HPDE6-E6E7 (cell line): ENCODE results near the gene INAFM2.

Source experiments
- DNase-seq: peaks from one replicate; pipeline ENCODE4 v3.0.0; 2011; ENCODE audit warnings: missing footprints; ENCODE audit errors: extremely low spot score

INAFM2 gene

DNA sequence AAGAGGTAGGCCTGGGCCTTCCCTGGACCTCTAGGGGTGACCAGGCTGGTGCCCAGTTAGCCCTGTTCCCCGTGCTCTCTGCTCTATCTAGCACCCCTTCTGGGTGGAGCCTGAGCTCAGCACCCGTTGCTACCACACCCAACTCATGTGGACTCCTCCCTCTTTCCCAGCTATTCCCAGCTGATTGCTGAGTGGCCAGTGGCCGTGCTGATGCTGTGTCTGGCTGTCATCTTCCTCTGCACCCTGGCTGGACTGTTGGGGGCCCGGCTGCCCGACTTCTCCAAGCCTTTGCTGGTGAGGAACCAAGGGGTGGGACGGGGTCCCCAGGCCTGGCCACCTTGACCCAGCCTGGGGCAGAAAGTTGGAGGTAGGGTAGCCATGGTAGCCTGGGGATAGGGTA, 40.8 kb downstream of the INAFM2 start:
- no peak for DNase-seq

DNA sequence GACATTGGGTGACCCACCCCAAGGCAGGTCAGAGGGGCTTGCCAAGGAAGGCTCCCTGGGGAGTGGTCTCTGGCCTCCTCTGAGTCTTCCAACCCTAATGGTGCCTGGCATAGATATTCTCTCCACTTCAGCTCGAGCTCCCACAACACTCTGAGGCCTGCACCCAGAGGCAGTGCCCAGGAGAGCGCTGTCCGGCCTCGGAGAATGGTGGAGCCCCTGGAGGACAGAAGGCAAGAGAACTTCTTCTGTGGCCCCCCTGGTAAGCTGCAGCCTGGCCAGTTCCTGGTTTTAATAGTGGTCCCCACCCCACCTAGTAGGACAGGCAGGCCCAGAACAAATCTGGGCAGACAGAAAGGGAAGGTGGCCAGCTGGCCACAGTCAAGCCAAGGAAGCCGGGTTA, 41.5 kb downstream of the INAFM2 start:
- no peak for DNase-seq

DNA sequence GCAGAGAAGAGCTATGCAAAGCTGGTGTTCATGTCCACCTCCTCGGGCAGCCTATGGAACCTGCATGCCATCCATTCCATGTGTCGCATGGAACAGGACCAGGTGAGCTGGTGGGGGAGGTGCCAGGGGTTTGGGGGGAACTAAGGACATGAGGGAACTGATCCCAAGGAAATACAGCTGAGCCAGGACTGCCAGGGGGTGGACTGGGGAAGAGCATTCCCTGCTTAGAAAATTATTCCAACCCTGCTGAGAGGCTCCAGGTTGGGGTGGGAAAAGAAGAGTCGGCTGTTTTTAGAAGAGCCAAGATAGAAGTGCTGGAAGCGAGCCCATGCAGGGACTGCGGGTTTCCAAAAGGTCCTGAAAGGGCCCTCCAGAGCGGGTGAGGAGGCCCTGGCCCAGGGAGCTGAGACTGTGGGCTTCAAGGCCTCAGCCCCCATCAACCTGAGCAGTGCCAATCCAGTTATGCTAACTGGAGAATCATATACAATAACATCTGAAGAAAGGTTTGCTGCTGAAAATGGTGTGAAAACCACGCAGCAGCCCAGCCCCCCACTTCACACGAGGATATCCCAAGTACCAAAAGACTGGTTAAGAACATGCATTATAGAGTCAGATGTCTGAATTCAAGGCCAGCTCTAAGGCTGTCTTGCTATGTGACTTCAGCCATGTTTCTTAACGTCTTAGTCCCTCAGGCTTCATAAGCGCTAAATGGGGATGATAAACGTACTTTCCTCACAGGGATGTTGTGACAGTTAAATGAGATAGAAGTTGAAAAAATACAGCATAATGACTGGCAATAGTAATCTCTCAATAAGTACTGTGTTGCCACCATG, 42.3 kb downstream of the INAFM2 start:
- DNase-seq: no peak

DNA sequence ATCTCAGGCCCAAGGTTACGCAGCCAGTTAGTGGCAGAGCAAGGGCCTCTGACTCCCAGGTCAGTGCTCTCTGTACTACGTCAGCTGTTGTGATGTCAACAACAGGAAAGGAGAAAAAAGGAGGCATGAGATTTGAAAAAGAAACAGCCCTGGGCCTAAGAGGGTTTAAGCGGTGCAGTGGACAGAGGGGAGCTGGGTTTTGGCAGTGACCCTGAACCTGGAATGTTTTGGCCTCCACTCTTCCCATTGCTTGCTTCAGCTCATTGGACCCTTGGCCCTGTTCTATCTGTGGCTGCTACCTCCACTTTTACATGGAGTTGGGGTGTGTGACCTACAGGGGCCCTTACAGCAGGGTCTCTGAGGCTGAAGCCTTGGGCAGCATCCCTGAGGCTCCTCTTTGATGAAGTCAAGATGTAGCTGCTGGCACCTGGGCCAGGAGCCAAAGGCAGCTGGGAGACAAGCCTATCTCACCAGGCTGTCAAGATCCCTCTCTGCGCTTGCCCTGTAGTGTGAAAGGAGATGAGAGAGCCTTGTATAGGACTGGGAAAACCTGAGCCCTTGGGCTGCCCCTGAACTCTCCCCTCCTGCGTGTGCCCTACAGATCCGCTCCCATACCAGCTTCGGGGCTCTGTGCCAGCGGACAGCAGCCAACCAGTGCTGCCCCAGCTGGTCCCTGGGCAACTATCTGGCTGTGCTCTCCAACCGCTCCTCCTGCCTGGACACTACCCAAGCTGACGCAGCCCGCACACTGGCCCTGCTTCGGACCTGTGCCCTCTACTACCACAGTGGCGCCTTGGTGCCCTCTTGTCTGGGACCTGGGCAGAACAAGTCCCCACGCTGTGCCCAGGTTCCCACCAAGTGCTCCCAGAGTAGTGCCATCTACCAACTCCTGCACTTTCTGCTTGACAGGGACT, 43.2 kb downstream of the INAFM2 start:
- no peak for DNase-seq

DNA sequence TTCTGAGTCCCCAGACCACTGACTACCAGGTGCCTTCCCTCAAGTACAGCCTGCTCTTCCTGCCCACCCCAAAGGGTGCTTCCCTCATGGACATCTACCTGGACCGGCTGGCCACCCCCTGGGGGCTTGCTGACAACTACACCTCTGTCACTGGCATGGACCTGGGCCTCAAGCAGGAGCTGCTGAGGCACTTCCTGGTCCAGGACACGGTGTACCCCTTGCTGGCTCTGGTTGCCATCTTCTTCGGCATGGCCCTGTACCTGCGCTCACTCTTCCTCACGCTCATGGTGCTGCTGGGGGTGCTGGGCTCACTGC, 43.8 kb downstream of the INAFM2 start:
- DNase-seq: no peak

DNA sequence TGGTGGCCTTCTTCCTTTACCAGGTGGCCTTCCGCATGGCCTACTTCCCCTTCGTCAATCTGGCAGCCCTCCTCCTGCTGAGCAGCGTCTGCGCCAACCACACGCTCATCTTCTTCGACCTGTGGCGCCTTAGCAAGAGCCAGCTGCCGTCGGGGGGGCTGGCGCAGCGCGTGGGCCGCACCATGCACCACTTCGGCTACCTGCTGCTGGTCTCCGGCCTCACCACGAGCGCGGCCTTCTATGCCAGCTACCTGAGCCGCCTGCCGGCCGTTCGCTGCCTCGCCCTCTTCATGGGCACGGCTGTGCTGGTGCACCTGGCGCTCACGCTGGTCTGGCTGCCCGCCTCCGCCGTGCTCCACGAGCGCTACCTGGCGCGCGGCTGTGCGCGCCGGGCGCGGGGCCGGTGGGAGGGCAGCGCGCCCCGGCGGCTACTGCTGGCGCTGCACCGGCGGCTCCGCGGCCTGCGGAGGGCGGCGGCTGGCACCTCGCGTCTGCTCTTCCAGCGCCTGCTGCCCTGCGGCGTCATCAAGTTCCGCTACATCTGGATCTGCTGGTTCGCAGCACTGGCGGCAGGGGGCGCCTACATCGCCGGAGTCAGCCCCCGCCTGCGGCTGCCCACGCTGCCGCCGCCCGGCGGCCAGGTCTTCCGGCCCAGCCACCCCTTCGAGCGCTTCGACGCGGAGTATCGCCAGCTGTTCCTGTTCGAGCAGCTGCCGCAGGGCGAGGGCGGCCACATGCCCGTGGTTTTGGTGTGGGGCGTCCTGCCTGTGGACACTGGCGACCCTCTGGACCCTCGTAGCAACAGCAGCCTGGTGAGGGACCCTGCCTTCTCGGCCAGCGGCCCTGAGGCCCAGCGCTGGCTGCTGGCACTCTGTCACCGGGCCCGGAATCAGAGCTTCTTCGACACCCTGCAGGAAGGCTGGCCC, 44.5 kb downstream of the INAFM2 start:
- DNase-seq: peak; percentile 83

DNA sequence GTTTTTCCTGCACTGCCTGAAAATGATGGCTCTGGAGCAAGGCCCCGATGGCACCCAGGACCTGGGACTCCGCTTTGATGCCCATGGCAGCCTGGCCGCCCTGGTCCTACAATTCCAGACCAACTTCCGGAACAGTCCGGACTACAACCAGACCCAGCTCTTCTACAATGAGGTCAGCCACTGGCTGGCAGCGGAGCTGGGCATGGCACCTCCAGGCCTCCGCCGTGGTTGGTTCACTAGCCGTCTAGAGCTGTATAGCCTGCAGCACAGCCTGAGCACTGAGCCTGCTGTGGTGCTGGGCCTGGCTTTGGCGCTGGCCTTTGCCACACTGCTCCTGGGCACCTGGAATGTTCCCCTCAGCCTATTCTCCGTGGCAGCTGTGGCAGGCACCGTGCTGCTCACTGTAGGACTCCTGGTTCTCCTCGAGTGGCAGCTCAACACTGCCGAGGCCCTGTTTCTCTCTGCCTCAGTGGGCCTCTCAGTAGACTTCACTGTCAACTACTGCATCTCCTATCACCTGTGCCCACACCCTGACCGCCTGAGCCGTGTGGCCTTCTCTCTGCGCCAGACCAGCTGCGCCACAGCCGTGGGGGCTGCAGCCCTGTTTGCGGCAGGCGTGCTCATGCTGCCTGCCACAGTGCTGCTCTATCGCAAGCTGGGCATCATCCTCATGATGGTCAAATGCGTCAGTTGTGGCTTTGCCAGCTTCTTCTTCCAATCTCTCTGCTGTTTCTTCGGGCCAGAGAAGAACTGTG, 45.4 kb downstream of the INAFM2 start:
- no peak for DNase-seq

DNA sequence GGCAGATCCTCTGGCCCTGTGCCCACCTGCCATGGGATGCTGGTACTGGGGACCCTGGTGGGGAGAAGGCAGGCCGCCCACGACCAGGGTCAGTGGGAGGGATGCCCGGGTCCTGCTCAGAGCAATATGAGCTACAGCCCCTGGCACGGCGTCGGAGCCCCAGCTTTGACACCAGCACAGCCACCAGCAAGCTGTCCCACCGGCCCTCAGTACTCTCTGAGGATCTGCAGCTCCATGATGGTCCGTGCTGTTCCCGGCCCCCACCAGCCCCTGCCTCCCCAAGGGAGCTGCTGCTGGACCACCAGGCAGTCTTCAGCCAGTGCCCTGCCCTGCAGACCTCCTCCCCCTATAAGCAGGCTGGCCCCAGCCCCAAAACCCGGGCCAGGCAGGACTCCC, 46.0 kb downstream of the INAFM2 start:
- DNase-seq: no peak

DNA sequence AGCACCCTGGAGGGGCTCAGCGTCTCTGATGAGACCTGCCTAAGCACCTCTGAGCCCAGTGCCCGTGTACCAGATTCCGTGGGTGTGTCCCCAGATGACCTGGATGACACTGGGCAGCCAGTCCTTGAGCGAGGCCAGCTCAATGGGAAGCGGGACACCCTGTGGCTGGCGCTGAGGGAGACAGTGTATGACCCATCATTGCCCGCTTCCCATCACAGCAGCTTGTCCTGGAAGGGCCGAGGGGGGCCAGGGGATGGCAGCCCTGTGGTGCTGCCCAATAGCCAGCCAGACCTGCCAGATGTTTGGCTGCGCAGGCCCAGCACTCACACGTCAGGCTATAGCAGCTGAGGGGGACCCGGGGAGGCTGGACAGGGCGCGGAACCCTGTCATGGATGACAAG, 46.5 kb downstream of the INAFM2 start:
- no peak for DNase-seq

DNA sequence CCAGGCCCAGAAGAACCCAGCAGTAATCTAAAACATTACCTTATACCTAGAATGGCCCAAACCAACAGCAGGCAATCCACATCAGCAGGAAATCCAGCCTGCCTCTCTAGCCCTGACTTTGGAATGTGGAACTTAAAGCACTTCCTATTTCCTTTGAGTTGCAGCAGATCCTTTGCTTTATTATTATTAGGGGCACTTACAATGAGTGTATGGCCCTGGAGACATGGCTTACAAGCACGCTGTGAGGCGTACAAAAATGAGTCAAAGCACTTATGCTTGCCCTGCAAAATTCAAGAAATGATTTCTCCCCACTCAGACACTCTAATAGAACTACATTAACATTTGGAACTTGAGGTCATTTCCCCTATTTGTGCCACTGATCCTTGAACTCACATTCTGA, 49.5 kb downstream of the INAFM2 start:
- DNase-seq: no peak
